Vagina (tissue), 2 donors: ENCODE measurements around the gene FNDC10. TPM values are rescaled to one million over a fixed set of nuclear protein-coding genes. Genes with fewer than 3 reads are reported as not detected.

Experiments used
- DNase-seq, 2 donors: peaks; one replicate each; pipeline ENCODE4 v3.0.0-alpha.2; 2017; ENCODE audit errors: extremely low spot score in 2 of 2
- H3K27ac ChIP-seq: fragments of 200-600 bp; sonication (generic); one replicate; pipeline ENCODE4 v1.5.1; 2019
- H3K27me3 ChIP-seq: fragments of 200-600 bp; sonication (generic); one replicate; pipeline ENCODE4 v1.5.1; 2019
- H3K36me3 ChIP-seq, 2 donors: fragments of 200-600 bp; sonication (generic); one replicate each; pipeline ENCODE4 v1.5.1; 2017 to 2019
- H3K4me1 ChIP-seq: fragments of 200-600 bp; sonication (generic); one replicate; pipeline ENCODE4 v1.5.1; 2019
- H3K4me3 ChIP-seq, 2 donors: fragments of 200-600 bp; sonication (generic); 1 replicate in 1 of 2; 2 replicates in 1 of 2; pipeline ENCODE4 v1.5.1; 2016 to 2019
- H3K9me3 ChIP-seq: fragments of 200-600 bp; sonication (generic); one replicate; pipeline ENCODE4 v1.5.1; 2019
- CTCF ChIP-seq, 3 experiments: fragments of 450-650 bp in 2 of 3; fragments of 200-600 bp in 1 of 3; sonication (generic) in 1 of 3; IDR thresholded peaks; one replicate each; pipeline ENCODE4 v1.5.1; 2017 to 2019; ENCODE audit warnings: antibody characterized with exemption in 3 of 3, mild to moderate bottlenecking in 2 of 3, moderate library complexity in 2 of 3
- POLR2A ChIP-seq, 2 donors: fragments of 450-650 bp; IDR thresholded peaks; one replicate each; pipeline ENCODE4 v1.6.1; 2017; ENCODE audit warnings: antibody characterized with exemption in 2 of 2, mild to moderate bottlenecking in 2 of 2, moderate library complexity in 2 of 2
- POLR2AphosphoS5 ChIP-seq, 2 donors: sonication (generic); formaldehyde crosslinking; IDR thresholded peaks; one replicate each; pipeline ENCODE4 v1.9.0; 2017; ENCODE audit warnings: antibody characterized with exemption in 2 of 2, mild to moderate bottlenecking in 2 of 2, low read depth in 1 of 2; ENCODE audit not compliant: insufficient read depth in 1 of 2
- intact Hi-C: fragments of 100-400 bp; cut with DNase I; formaldehyde crosslinking; loops from one replicate; pipeline ENCODE4 v1.15.1; 2023
- total RNA-seq: library from RNA; depleted of rRNA; stranded (reverse); fragments of >200 nt; gene quantifications from one replicate; pipeline ENCODE4 v1.2.3, GENCODE V29; 2016

FNDC10 gene
- total RNA-seq, 1 donor from 2014 or later: 6.1 TPM

DNA sequence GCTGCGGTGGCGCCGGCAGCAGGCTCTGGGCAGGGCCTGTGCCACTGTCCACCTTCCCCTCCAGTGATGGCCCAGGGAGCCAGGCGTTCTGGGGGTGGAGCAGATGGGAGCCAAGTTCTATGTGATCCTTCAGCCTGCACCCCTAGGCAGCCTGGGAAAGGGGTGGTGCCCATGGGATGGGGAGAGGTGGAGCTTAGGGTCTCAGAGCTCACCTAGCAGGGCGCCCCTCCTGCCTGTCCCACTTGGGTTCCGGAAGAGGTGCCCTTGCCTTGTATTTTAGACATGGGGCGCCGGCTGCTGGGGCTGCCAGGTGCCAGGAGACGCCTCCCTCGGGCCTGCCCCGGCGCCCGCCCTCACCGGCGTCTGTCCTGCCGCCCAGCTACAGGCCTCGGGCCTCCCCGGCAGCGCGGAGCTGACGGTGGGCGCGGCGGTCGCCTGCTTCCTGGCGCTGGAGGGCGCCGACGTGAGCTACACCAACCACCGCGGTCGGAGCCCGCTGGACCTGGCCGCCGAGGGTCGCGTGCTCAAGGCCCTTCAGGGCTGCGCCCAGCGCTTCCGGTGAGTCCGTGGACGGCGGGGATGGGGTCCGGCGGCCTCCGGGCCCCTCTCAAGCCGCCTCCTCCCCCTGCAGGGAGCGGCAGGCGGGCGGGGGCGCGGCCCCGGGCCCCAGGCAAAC is 29.0 kb upstream of the FNDC10 start:
- no peak overlapping the region for H3K27ac ChIP-seq
- no peak for TF ChIP-seq CTCF (IDR thresholded peaks at IDR 0.05)
- TF ChIP-seq POLR2A (IDR thresholded peaks at IDR 0.05): no peak
- TF ChIP-seq POLR2AphosphoS5 (IDR thresholded peaks at IDR 0.05; ENCODE audit: insufficient read depth in 1 of 2, low read depth in 1 of 2): no peak
- H3K4me3 ChIP-seq: peak overlapping the region in 1 of 2 donors; percentile 24
- H3K36me3 ChIP-seq: no peaks in the 10 kb centered on the region
- no peak for DNase-seq
- H3K9me3 ChIP-seq: no peaks in the 10 kb centered on the region
- intact Hi-C loops: no loop called here
- H3K4me1 ChIP-seq: peaks cover 26% of the 10 kb centered on the region
- H3K27me3 ChIP-seq: peaks cover 4% of the 10 kb centered on the region

- H3K36me3 ChIP-seq: no peaks in the 10 kb centered on the region
- DNase-seq: no peak
- H3K9me3 ChIP-seq: no peaks in the 10 kb centered on the region
- no peak for TF ChIP-seq POLR2A (IDR thresholded peaks at IDR 0.05)
- no peak for TF ChIP-seq POLR2AphosphoS5 (IDR thresholded peaks at IDR 0.05; ENCODE audit: insufficient read depth in 1 of 2, low read depth in 1 of 2)
- TF ChIP-seq CTCF (IDR thresholded peaks at IDR 0.05): no peak
- no peak overlapping the region for H3K27ac ChIP-seq
- no peak overlapping the region for H3K4me3 ChIP-seq
- H3K4me1 ChIP-seq: peaks cover 26% of the 10 kb centered on the region
- peaks cover 4% of the 10 kb centered on the region for H3K27me3 ChIP-seq
- intact Hi-C loops: no loop called here
Observed at GRCh38 chr1:1627829-1628753, 28.2 kb upstream of the FNDC10 start.

DNA sequence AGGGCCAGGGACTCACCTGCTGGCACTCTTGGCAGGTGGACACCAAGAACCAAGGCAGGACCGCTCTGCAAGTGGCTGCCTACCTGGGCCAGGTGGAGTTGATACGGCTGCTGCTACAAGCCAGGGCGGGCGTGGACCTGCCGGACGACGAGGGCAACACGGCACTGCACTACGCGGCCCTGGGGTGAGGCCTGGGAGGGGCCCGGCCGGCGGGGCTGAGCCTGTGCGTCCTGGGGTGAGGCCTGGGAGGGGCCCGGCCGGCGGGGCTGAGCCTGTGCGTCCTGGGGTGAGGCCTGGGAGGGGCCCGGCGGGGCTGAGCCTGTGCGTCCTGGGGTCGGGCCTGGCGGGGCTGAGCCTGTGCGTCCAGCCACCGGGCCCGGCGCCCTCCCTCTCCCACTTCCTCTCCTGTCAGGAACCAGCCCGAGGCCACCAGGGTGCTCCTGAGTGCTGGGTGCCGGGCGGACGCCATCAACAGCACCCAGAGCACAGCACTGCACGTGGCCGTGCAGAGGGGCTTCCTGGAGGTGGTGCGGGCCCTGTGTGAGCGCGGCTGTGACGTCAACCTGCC is 27.4 kb upstream of the FNDC10 start:
- intact Hi-C loops: no loop called here
- Histone ChIP-seq H3K27ac (no peak overlapping the region), H3K36me3 (no peaks in the 10 kb centered on the region), H3K4me1 (peaks cover 26% of the 10 kb centered on the region), H3K4me3 (no peak overlapping the region), H3K27me3 (peaks cover 4% of the 10 kb centered on the region), H3K9me3 (no peaks in the 10 kb centered on the region)
- TF ChIP-seq POLR2A (IDR thresholded peaks at IDR 0.05) (no peak), POLR2AphosphoS5 (IDR thresholded peaks at IDR 0.05; ENCODE audit: insufficient read depth in 1 of 2, low read depth in 1 of 2) (no peak), CTCF (IDR thresholded peaks at IDR 0.05) (no peak)
- DNase-seq: no peak

GRCh38 chr1:1626207-1627141 is 26.5 kb upstream of the FNDC10 start:
- Histone ChIP-seq H3K36me3 (no peaks in the 10 kb centered on the region), H3K27me3 (peaks cover under 1% of the 10 kb centered on the region)

More at GRCh38 chr1:1626207-1627141, 26.5 kb upstream of the FNDC10 start:
- Histone ChIP-seq H3K9me3 (no peaks in the 10 kb centered on the region), H3K4me1 (peaks cover 22% of the 10 kb centered on the region), H3K27ac (no peak overlapping the region), H3K4me3 (no peak overlapping the region)
- no peak for TF ChIP-seq POLR2AphosphoS5 (IDR thresholded peaks at IDR 0.05; ENCODE audit: insufficient read depth in 1 of 2, low read depth in 1 of 2)
- TF ChIP-seq CTCF (IDR thresholded peaks at IDR 0.05): no peak
- no peak for TF ChIP-seq POLR2A (IDR thresholded peaks at IDR 0.05)
- no peak for DNase-seq
- intact Hi-C loops: no loop called here
